ENCODE results near the gene SMARCC2.

The SMARCC2 gene

DNA sequence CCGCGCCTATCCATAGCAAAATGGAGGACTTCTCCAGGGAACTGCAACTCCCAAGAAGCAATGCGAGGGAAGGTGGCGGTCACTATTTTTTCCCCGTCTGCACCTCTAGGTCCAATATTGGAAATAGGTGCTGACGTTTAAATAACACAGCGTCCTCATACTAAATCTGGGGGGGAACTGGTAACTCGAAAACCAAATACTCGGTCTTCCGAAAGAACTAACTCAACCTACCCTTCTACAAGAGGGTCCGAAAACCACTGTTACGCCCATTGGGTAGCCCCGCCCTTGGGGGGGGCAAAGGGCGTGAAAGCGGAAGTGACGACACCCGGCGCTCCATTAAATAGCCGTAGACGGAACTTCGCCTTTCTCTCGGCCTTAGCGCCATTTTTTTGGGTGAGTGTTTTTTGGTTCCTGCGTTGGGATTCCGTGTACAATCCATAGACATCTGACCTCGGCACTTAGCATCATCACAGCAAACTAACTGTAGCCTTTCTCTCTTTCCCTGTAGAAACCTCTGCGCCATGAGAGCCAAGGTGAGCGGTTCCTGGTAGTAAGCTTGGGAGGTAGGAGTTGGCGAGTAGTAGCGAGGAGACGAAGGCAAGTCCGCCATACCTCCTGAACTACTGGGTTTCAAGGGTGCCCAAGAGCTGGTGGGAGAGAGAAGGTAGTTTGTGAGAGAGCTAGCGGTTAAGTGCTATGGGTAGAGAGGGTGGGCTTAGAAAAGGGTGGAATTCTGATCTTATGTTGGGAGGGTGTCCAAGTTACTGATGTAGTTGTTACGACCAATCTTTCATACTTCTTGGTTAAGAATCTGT lies 72.8 kb downstream of the SMARCC2 start, which contains the start of gene RPL41 (continued):
- TF ChIP-seq, protein P1, sequence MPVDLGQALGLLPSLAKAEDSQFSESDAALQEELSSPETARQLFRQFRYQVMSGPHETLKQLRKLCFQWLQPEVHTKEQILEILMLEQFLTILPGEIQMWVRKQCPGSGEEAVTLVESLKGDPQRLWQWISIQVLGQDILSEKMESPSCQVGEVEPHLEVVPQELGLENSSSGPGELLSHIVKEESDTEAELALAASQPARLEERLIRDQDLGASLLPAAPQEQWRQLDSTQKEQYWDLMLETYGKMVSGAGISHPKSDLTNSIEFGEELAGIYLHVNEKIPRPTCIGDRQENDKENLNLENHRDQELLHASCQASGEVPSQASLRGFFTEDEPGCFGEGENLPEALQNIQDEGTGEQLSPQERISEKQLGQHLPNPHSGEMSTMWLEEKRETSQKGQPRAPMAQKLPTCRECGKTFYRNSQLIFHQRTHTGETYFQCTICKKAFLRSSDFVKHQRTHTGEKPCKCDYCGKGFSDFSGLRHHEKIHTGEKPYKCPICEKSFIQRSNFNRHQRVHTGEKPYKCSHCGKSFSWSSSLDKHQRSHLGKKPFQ (tag by site-specific recombination; IDR thresholded peaks at IDR 0.05) = no peak
- TF ChIP-seq ZBTB44 (tag by site-specific recombination; IDR thresholded peaks at IDR 0.05) = no peak
- TF ChIP-seq GLIS2 (tag by site-specific recombination; IDR thresholded peaks at IDR 0.05) = peak; percentile 23; the same call in 1 of the 2 replicates
- 0 out of 2 replicates have a peak, but pooled peaks have one; percentile 81 for TF ChIP-seq GLI4 (tag by site-specific recombination; IDR thresholded peaks at IDR 0.05)
- TF ChIP-seq ZNF26 (tag by site-specific recombination; IDR thresholded peaks at IDR 0.05) = no peak
- TF ChIP-seq MEIS1 (CRISPR knock-in tag; IDR thresholded peaks at IDR 0.05; ENCODE audit: borderline replicate concordance) = no peak
- no peak for TF ChIP-seq ZNF701 (tag by site-specific recombination; IDR thresholded peaks at IDR 0.05)
- peak; percentile 98 for TF ChIP-seq ZNF335 (tag by site-specific recombination; conservative IDR thresholded peaks at IDR 0.05)
- TF ChIP-seq TRIM28 (IDR thresholded peaks at IDR 0.05; ENCODE audit: borderline replicate concordance, low read length) = peak; percentile 77
- TF ChIP-seq, protein P2, sequence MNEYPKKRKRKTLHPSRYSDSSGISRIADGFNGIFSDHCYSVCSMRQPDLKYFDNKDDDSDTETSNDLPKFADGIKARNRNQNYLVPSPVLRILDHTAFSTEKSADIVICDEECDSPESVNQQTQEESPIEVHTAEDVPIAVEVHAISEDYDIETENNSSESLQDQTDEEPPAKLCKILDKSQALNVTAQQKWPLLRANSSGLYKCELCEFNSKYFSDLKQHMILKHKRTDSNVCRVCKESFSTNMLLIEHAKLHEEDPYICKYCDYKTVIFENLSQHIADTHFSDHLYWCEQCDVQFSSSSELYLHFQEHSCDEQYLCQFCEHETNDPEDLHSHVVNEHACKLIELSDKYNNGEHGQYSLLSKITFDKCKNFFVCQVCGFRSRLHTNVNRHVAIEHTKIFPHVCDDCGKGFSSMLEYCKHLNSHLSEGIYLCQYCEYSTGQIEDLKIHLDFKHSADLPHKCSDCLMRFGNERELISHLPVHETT (tag by site-specific recombination; IDR thresholded peaks at IDR 0.05) = peak; percentile 84
- TF ChIP-seq ZNF660 (tag by site-specific recombination; IDR thresholded peaks at IDR 0.05) = peak; percentile 98
- no peak for TF ChIP-seq ZNF146 (tag by site-specific recombination; IDR thresholded peaks at IDR 0.05)
- TF ChIP-seq ZSCAN16 (tag by site-specific recombination; IDR thresholded peaks at IDR 0.05) = no peak
- TF ChIP-seq HOXC10 (CRISPR knock-in tag; IDR thresholded peaks at IDR 0.05) = 0 out of 2 replicates have a peak, but pooled peaks have one; percentile 74
- no peak for TF ChIP-seq ZNF23 (tag by site-specific recombination; IDR thresholded peaks at IDR 0.05; ENCODE audit: borderline replicate concordance)
- no peak for TF ChIP-seq SCRT2 (tag by site-specific recombination; IDR thresholded peaks at IDR 0.05)
- TF ChIP-seq OVOL3 (tag by site-specific recombination; IDR thresholded peaks at IDR 0.05) = no peak; the same call in 1 of the 2 replicates
- TF ChIP-seq ZFP37 (tag by site-specific recombination; IDR thresholded peaks at IDR 0.05) = peak; percentile 95
- TF ChIP-seq ZNF555 (tag by site-specific recombination; conservative IDR thresholded peaks at IDR 0.05) = no peak
- peak; percentile 86 for TF ChIP-seq ZXDB (tag by site-specific recombination; IDR thresholded peaks at IDR 0.05)
- TF ChIP-seq, protein P3, sequence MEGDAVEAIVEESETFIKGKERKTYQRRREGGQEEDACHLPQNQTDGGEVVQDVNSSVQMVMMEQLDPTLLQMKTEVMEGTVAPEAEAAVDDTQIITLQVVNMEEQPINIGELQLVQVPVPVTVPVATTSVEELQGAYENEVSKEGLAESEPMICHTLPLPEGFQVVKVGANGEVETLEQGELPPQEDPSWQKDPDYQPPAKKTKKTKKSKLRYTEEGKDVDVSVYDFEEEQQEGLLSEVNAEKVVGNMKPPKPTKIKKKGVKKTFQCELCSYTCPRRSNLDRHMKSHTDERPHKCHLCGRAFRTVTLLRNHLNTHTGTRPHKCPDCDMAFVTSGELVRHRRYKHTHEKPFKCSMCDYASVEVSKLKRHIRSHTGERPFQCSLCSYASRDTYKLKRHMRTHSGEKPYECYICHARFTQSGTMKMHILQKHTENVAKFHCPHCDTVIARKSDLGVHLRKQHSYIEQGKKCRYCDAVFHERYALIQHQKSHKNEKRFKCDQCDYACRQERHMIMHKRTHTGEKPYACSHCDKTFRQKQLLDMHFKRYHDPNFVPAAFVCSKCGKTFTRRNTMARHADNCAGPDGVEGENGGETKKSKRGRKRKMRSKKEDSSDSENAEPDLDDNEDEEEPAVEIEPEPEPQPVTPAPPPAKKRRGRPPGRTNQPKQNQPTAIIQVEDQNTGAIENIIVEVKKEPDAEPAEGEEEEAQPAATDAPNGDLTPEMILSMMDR (tag by site-specific recombination; IDR thresholded peaks at IDR 0.05) = no peak
- TF ChIP-seq ZNF274 (IDR thresholded peaks at IDR 0.05; ENCODE audit: low read length) = no peak
- TF ChIP-seq ZNF274 (tag by site-specific recombination; IDR thresholded peaks at IDR 0.05; ENCODE audit: borderline replicate concordance) = no peak
- TF ChIP-seq ZSCAN4 (tag by site-specific recombination; IDR thresholded peaks at IDR 0.05) = peak; percentile 28; the same call in 1 of the 2 replicates
- peak; percentile 87 for TF ChIP-seq YY2 (tag by site-specific recombination; IDR thresholded peaks at IDR 0.05)
- TF ChIP-seq ZNF292 (tag by site-specific recombination; IDR thresholded peaks at IDR 0.05; ENCODE audit: borderline replicate concordance, low read depth) = no peak
- TF ChIP-seq ZNF623 (tag by site-specific recombination; IDR thresholded peaks at IDR 0.05) = no peak
- peak; percentile 68 for TF ChIP-seq ZBTB21 (tag by site-specific recombination; IDR thresholded peaks at IDR 0.05)
- no peak for TF ChIP-seq ZNF529 (tag by site-specific recombination; IDR thresholded peaks at IDR 0.05; ENCODE audit: insufficient replicate concordance)
- TF ChIP-seq ZNF837 (tag by site-specific recombination; IDR thresholded peaks at IDR 0.05) = no peak

Measured in HEK293 (cell line).